GM18870 (cell line): ENCODE data around the gene CD38.
A peak's percentile ranks its signal among the peaks of the same experiment; 100 is the strongest.
"Not testable (repeated sequence)": the region's sequence is repeated elsewhere in the genome, so short reads cannot be mapped to it uniquely, and the experiment has no call there.

Source experiments
- ATAC-seq: cut with Tn5 transposase; IDR thresholded peaks from one replicate; pipeline ENCODE4 v1.9.1; 2021; ENCODE audit warnings: moderate library complexity; ENCODE audit not compliant: unreplicated experiment

The CD38 gene

DNA sequence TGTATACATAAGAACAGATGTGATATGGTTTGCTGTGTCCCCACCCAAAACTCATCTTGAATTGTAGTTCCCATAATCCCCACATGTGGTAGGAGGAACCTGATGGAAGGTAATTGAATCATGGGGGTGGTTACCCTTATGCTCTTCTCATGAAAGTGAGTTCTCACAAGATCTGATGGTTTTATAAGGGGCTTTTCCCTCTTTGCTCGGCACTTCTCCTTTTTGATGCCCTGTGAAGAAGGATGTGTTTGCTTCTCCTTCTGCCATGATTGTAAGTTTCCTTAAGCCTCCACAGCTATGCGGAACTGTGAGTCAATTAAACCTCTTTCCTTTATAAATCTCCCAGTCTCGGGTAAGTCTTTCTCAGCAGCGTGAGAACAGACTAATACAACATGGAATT lies 83.1 kb downstream of the CD38 start:
- not testable (repeated sequence) for ATAC-seq

DNA sequence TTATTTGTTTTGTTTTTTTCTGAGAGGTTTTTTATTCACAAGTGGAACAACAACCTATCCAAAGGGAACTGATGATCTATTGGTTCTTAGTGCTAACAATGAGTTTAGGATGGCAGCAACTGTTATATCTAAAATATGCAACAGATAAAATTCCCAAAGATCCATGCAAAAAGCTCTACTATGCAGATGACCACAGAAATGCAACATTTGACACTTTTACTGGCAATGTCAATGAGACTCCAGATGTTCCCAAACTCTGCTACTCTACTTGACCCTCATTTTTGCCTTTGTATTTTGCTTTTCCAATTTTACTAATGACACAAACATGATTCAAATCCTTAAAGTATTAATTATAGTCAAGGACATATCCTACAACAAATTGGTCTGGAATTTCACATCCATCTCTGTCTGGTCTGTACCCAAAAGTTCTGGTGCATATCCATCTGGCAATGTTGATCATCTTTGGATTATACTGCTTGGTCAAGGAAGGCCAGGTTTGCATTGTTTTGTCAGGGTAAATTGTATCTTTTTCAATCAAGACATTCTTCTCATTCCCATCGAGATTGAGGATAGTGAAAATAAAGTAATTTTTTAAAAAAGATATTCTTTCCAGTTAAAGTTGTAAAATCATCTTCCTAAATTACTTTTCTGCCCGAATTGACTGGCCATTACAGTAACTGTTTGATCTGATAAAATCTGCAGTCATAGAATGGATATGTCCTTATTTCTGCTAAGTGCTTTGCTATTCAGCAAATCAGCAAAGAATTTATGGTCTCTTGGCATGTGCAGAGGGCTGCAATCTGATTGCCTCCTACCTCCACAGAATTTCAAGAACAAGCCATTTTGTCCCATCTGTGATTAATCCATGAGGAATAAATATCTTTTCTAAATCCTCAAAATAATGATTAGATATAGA lies 86.8 kb downstream of the CD38 start:
- ATAC-seq, result no peak

DNA sequence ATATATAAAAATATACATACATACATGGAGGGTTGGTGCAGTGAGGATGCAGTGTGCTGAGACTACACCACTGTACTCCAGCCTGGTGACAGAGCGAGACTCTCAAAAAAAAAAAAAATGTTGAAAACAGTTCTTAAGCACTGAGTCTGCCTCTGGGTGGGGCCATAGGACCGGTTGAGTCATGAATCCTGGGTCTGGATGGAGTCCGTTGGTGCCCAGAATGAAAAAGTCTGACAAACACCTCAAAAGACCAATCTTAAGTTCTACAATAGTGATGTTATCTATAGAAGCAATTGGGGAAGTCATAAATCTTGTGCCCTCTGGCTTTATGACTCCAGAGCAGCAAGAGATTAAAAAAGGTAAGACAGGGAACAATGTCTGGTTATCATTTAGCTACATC lies 90.0 kb downstream of the CD38 start:
- ATAC-seq, result no peak

DNA sequence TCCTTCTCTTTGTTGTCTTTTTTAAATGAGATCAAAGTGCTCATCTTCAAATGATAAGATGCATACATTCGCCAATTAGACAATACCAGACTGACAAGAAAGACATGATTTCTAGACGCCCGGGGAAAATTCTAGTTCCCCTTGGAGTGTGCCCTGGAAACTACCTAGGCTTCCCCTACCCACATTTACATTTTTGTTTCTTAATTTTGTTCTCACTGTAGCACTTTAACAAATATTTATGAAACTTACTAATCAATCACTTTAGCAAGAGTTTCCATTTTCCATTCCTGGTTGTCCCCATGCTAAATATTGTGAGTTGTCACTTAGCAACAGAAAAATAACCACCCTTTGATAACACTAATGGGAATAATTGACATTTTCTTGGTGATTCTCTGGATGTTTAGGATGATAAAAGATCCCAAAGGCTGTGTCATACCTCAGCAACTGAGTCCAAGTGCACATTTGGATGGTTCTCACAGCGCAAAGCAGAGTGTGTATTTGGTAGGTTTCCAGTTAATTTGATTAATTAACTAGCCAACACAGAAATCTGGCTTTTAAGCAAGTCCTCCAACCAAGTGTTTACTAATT lies 90.8 kb downstream of the CD38 start:
- no peak for ATAC-seq

DNA sequence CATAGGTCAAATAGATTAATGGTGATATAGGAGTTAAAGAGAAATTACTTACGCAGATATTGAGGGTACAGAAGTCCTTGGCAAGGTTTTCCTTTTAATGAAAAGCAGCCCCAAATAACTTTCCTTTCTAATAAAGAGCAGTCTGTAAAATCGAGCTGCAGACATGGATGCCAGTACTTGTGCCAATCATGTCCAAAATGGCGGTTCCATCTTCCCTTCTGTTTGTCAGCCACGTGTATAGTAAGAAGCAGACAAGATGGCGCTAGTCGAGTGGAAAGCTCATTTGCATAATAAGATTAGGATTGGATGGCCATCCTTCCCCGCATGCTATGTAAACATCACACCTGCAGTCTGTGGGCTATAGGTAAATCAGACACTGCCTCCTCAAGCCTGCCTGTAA lies 92.0 kb downstream of the CD38 start:
- ATAC-seq, result no peak

DNA sequence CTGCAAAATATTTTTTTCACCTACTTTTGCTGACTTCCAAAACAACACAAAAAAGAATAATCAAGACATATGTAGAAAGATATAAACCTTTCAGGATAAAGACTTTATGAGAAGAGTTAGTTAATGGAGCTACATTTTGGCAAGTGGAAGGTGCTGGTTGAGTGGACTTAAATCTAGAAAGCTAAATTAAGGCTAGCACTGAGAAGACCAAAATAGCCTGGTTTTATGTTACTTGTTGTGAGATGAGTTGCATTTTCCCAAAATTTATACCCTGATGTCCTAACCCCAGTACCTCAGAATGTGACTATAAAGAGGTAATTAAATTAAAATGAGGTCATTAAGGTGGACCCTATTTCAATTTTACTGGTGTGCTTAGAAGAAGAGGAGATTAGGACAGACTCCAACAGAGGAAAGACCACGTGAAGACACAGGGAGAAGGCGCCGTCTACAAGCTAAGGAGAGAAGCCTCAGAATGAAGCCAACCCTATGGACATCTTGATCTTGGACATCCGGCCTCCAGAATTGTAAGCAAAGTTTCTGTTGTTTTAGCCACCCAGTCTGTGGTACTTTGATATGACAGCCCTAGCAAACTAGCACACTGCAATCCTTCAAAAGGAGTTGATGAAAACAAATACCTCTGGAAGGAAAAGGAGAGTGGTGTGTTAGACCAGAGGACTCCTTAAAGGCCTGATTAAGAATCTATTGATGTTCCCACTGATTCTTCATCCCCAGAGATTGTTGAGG lies 93.0 kb downstream of the CD38 start:
- ATAC-seq, result no peak

DNA sequence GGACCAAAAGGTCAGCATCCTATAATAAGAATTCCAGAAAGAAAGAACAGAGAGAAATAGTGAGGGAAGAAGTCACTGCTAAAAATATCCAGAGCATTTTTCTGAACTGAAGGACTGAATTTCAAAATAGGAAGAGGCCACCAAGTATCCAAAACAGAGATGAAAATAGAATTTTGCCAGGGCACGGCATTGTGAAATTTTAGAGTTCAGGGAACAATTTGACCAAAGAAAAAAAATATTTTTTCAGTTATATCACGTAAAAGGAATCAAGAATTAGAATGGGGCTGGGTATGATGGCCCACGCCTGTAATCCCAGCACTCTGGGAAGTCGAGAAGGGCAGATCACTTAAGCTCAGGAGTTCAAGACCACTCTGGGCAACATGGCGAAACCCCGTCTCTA lies 95.0 kb downstream of the CD38 start:
- ATAC-seq, result no peak

DNA sequence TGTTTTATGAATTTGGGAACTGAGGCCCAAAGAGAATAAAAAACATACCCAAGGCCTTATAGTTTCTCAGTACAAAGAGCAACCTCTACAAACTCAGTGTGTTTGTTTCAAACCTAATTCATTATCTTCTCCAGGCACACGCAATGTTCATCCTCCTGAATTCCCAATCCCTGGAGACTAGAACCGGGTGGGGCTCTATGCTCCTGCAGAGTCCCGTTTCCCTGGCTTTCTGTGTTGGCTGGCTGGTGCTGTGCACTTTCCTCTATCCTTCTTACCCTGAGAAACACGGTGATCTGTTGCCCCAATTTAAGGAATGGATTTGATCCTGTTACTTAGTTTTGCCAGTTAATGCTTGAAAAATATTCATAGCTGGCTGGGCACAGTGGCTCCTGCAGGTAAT lies 96.5 kb downstream of the CD38 start:
- ATAC-seq, result no peak

DNA sequence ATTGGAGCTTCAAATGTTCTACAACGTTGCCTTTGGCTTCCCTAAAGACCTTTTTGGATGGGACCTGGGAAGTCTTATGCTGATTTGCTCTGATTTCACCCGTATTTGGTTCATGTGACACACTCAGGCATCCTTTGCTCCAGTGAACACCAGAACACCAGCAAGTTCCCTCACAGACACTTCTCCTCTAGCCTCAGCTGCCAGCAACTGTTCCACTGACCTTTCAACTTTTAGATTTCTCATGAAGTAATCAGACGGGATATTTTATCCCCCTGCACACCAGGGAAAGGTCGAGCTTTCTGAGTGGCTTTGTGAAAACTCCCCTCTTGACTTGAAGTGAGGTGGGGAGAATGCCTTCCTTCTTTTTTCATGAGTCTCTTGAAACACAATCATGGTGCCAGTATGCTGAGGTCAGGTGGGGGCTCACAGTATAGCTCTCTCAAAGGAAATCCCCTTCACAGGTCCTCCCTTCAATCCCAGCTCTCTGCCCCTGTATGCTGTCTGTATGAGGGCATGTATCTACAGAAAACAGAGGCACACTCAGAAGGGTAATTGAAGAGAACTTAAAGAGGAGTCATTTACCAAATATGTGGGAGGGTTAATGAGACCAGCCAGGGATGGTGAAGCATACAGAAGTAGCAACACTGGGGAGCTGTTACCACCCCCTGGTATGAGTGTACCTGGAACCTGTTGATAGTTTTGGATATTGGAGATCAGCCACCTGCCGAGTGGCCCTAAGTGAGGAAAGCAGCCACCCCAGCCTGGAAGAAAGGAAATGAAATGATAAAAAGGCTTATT lies 97.7 kb downstream of the CD38 start:
- no peak for ATAC-seq

DNA sequence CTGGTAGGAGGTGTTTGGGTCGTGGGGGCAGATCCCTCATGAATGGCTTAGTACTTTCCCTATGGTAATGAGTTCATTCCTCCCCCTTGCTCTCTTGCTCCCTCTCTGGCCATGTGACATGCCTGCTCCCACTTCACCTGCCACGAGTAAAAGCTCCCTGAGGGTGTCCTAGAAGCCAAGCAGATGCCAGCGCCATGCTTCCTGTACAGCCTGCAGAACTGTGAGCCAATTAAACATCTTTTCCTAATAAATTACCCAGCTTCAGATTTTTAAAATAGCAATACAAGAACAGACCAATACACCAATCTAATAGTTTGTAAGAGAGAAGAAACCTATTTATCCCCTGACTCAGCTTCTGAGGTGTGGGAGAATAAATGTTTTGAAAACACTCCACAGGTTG lies 99.9 kb downstream of the CD38 start:
- no peak for ATAC-seq

DNA sequence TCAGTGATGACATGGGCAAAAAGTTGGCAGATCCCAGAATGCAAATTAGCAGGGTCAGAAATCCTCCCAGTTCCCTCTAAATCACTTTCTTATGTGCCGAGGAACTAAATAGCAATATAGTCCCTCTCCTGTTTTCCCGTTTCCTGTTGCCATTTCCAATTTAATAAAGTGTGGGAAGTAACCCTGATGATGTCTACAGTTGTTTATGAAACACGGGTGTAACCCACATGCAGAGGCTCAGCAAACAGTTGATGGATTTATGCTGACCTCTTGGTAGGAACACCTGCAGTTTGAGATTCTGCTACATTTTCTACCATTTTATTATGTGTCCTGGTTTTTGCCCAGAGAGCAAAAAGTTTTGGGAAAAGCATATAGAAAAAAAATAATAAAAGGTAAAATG lies 103.7 kb downstream of the CD38 start:
- no peak for ATAC-seq

DNA sequence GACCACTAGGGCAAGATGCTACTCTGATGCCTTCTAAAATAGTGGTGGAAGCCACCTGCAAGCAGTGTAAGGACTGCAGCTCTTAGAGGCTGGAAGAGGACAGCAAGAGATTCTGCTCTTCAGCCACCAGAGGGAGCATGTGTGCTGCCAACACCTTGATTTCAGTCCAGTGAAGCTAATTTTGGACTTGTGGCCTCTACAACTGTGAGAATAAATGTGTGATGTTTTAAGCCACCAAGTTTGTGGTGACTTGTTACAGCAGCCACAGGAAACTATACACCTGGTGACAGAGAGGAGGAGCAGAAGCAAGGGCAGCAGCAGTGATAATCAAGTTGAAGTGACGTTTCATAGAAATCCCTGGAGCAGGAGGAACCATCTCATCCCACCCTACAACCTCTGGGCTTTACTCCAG lies 104.6 kb downstream of the CD38 start:
- ATAC-seq, result peak; percentile 97

DNA sequence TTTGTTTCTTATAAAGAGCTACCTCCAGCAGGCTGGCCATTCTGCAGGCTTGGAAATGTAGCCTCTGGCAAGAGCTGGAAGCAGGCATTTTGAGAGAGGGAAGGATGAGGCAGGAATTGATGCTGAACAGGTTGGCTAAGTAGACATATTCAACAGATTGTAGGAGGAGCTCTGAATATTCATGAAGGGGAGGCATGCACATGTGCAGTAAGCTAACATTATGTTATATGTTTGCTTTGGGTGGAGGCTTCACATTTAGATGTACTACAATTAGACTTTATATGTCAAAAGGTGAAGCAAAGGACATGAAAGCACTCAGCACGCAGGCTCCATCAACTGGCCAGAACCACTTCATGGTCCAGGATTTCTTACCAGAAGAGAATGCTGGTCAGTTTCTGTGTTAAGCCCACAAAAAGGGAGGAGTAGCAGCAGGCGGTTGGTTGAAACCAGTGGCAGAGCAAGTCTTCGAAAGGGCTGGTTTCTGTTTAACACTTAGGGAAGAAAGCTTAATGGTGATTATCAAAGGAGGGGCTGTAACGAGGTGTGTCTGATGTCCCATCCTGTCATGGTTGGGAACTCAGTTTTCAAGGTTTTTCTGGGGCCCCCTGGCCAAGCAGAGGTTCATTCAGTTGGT lies 105.6 kb downstream of the CD38 start:
- no peak for ATAC-seq

DNA sequence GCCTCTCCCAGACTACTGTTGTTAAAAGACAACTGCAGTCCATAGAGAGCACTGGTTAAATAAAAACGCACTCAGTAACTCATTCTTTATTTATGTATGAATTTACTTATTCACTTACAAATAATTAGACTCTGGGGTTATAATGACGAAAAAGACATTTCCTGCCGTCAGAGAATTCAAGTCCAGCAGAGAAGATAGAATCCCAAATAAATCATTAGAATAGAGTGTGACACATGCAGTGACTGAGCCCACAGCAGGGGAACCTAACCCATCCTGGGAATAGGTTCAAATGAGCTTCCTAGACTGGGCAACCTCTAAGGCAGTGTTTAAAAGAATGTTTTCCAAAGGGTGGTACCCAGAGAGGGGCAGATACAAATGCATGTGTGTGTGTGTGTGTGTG lies 106.5 kb downstream of the CD38 start:
- ATAC-seq, result no peak

DNA sequence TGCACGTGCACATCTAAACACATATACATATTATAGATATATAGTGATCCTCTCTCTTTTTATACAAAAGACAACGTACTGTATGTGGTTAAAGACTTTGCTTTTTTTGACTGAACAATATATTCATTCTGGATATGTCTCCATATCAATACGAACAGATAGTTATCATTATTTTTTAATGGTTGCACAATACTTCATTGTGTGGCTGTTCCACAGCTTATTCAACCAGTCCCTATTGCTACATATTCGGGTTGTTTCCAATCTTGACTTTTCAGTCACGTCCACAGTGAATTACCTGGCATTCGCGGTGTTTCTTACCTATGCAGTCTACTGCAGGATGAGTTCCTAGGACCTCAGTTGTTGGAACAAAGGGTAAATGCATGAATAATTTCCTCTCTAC lies 107.3 kb downstream of the CD38 start:
- no peak for ATAC-seq

DNA sequence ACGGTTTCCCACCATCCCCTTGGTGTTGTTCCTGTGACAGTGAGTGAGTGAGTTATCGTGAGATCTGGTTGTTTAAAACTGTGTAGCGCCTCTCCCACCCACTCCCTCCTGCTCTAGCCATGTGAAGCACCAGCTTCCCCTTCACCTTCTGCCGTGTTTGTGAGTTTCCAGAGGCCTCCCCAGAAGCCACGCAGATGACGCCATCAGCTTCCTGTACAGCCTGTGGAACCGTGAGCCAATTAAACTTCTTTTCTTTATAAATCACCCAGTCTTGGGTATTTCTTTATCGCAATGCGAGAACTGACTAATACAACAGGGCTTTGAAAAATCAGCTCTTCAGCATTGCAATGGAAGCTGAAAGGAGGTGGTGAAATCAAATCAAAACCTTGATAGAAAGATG lies 110.4 kb downstream of the CD38 start:
- no peak for ATAC-seq

DNA sequence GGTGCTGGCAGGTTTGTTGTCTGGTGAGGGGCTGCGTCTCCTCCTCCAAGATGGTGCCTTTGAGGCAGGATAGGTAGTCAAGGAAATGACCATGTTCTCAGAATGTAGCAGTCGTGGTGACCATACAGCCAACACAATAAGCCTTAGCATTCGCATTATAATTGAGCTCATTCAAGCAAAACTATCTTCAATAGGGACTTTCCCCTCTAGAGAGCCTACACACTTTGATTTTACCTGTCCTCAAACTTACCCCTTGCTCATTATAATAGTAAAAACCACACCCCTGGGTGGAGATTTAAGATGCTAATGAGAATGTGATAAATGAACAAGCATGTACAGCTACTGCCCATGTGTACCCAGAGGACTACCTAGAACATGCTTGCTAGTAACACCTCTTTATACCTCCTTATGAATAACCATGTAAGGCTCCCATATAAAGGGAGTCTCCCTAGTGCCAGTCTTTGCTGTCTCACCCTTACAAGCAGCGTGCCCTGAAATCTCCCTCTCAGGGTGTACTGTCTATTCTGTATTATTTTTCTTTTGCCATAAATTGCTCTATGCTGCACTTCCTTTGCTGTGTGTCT lies 112.2 kb downstream of the CD38 start:
- no peak for ATAC-seq

DNA sequence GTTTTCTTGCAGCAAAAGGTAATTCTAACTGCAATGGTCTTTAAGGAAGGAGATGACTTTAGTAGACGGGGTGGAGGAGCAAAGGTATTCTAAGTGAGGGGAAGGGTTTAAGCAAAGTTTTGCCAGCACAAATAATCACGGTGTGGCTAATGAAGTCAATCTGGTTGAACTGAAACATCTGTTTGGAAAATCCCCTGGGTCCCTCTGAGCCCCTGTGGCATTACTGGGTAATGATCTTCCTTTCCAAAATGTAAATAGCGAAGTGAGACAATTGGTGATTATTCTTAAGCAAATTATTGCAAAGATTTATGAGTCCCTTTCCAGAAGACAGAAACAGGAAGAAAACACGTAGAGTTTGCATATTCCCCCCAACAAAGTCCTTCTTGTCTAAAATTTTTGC lies 113.2 kb downstream of the CD38 start:
- no peak for ATAC-seq

DNA sequence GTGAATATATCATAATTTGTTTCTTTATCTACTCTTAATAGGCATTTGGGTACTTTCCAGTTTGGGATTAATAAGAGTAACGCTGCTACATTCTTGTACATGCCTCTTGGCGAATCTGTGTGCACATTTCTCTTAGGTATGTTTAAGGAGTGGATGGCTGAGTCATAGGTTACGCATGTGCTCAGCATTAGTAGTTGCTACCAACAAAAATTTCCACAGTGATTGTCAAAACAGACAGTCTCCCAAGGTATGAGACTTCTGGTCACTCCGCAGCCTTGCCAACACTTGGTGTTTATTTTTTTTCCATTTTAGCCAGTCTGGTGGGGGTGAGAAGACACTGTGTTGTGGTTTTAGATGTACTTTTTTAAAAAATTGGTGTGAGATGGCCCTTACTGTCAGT lies 115.8 kb downstream of the CD38 start:
- ATAC-seq, result no peak

DNA sequence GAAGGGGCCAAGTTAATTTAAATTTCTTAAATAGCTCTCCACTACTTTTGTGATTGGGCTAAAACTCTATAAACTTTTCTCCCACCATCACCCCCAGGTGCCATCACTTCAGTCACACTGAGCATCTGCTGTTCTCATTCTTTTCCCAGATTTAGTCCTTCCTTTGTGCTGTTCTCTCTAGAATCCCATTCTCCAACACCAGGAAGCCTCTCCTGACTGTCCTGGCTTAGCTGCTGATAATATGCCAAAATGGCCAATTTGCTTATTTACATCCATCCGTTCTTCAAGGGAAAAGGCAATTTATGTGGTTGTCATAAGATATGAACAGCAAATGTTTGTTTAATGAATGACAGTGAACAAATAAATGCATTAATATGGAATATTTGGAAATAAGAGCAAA lies 116.3 kb downstream of the CD38 start:
- no peak for ATAC-seq
